ENCODE data around the gene JUNB.

DNA sequence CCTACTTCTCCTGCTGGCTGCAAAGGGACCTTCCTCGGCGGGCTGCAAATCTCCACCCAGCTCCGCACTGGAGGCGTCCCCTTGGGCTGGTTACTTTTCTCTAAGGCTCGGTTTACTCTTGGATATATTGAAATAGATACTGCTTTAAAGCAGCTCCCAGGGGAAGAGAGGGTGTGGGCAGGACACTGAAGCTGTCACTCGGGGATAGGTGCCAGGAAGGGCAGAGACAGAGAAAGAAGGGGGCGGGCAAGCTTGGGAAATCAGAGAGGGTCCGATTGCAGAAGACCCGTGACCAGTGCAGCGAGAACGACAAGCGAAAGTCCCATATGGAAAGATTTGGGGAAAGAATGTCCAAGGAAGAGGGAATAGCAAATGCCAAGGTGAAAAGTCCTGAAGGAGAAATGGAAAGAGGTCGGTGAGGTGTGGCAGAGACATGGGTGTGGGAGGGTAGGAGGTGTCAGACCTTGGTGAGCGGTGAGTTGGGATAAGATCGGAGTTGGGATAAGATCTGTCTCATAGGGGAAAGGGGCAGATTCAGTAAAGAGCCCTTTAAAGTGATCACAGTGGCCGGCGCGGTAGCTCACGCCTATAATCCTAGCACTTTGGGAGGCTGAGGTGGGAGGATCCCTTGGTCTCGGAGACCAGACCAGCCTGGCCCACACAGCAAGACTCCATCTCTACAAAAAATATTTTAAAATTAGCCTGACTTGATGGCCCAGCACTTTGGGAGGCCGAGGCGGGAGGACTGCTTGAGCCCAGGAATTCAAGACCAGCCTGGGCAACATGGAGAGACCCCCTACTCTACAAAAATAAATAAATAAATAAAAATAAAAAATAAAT is 11.2 kb downstream of the JUNB start:
- no peak for TF ChIP-seq MYC (IDR thresholded peaks at IDR 0.05; ENCODE audit: low read depth, low read length)
- TF ChIP-seq, protein P1, sequence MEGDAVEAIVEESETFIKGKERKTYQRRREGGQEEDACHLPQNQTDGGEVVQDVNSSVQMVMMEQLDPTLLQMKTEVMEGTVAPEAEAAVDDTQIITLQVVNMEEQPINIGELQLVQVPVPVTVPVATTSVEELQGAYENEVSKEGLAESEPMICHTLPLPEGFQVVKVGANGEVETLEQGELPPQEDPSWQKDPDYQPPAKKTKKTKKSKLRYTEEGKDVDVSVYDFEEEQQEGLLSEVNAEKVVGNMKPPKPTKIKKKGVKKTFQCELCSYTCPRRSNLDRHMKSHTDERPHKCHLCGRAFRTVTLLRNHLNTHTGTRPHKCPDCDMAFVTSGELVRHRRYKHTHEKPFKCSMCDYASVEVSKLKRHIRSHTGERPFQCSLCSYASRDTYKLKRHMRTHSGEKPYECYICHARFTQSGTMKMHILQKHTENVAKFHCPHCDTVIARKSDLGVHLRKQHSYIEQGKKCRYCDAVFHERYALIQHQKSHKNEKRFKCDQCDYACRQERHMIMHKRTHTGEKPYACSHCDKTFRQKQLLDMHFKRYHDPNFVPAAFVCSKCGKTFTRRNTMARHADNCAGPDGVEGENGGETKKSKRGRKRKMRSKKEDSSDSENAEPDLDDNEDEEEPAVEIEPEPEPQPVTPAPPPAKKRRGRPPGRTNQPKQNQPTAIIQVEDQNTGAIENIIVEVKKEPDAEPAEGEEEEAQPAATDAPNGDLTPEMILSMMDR (IDR thresholded peaks at IDR 0.05; ENCODE audit: low read depth, low read length) = no peak
- TF ChIP-seq, protein P2, sequence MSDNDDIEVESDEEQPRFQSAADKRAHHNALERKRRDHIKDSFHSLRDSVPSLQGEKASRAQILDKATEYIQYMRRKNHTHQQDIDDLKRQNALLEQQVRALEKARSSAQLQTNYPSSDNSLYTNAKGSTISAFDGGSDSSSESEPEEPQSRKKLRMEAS (IDR thresholded peaks at IDR 0.05; ENCODE audit: low read depth, low read length) = no peak
